ENCODE measurements around the gene VKORC1.
"Not testable (repeated sequence)": the region's sequence is repeated elsewhere in the genome, so short reads cannot be mapped to it uniquely, and the experiment has no call there.

The VKORC1 gene

GRCh38 chr16:31106509-31107464 is 12.2 kb upstream of the VKORC1 start:
- no peak for DNase-seq

- no peak for DNase-seq
Observed at GRCh38 chr16:31105677-31106213, 11.1 kb upstream of the VKORC1 start.

- DNase-seq: not testable (repeated sequence)
Observed at GRCh38 chr16:31100876-31101641, 6.5 kb upstream of the VKORC1 start.

GRCh38 chr16:31099860-31100638 is 5.5 kb upstream of the VKORC1 start:
- no peak for DNase-seq

GRCh38 chr16:31094088-31094423 is 541 bp downstream of the VKORC1 start:
- DNase-seq: no peak

GRCh38 chr16:31093132-31093703 is 1.4 kb downstream of the VKORC1 start:
- no peak for DNase-seq

GRCh38 chr16:31092330-31092729 is 2.3 kb downstream of the VKORC1 start:
- DNase-seq: no peak

- no peak for DNase-seq
Observed at GRCh38 chr16:31090540-31090939, 4.1 kb downstream of the VKORC1 start.

- no peak for DNase-seq
Observed at GRCh38 chr16:31089199-31089598, 5.4 kb downstream of the VKORC1 start.

- DNase-seq: no peak
Observed at GRCh38 chr16:31088459-31089183, 6.0 kb downstream of the VKORC1 start, which contains the start of gene PRSS53. PRSS53 (minus strand) TSS chr16:31088943; CDS start chr16:31088809, 134 bp downstream.

GRCh38 chr16:31087971-31088370 is 6.6 kb downstream of the VKORC1 start:
- no peak for DNase-seq

- DNase-seq: no peak
Observed at GRCh38 chr16:31087481-31087880, 7.1 kb downstream of the VKORC1 start.

- DNase-seq: no peak
Observed at GRCh38 chr16:31086629-31086906, 8.0 kb downstream of the VKORC1 start.

- no peak for DNase-seq
Observed at GRCh38 chr16:31085873-31086628, 8.5 kb downstream of the VKORC1 start.

GRCh38 chr16:31085411-31085810 is 9.2 kb downstream of the VKORC1 start:
- DNase-seq: no peak

- no peak for DNase-seq
Observed at GRCh38 chr16:31084584-31085302, 9.9 kb downstream of the VKORC1 start.

- DNase-seq: no peak
Observed at GRCh38 chr16:31083981-31084380, 10.6 kb downstream of the VKORC1 start.

GRCh38 chr16:31083556-31083955 is 11.0 kb downstream of the VKORC1 start:
- no peak for DNase-seq

- DNase-seq: no peak
Observed at GRCh38 chr16:31083081-31083480, 11.5 kb downstream of the VKORC1 start.

- DNase-seq: no peak
Observed at GRCh38 chr16:31082368-31083045, 12.1 kb downstream of the VKORC1 start.

Measured in NCI-H2081 treated with DMSO at 0.1 percent for 48 hours (cell line).